GM04504 (cell line): ENCODE data around the gene MPG.
"Not testable (repeated sequence)": the region's sequence is repeated elsewhere in the genome, so short reads cannot be mapped to it uniquely, and the experiment has no call there.

Experiments
- DNase-seq: peaks from one replicate; pipeline ENCODE4 v3.0.0-alpha.2; 2012; ENCODE audit warnings: low read depth

The MPG gene, protein sequence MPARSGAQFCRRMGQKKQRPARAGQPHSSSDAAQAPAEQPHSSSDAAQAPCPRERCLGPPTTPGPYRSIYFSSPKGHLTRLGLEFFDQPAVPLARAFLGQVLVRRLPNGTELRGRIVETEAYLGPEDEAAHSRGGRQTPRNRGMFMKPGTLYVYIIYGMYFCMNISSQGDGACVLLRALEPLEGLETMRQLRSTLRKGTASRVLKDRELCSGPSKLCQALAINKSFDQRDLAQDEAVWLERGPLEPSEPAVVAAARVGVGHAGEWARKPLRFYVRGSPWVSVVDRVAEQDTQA

DNA sequence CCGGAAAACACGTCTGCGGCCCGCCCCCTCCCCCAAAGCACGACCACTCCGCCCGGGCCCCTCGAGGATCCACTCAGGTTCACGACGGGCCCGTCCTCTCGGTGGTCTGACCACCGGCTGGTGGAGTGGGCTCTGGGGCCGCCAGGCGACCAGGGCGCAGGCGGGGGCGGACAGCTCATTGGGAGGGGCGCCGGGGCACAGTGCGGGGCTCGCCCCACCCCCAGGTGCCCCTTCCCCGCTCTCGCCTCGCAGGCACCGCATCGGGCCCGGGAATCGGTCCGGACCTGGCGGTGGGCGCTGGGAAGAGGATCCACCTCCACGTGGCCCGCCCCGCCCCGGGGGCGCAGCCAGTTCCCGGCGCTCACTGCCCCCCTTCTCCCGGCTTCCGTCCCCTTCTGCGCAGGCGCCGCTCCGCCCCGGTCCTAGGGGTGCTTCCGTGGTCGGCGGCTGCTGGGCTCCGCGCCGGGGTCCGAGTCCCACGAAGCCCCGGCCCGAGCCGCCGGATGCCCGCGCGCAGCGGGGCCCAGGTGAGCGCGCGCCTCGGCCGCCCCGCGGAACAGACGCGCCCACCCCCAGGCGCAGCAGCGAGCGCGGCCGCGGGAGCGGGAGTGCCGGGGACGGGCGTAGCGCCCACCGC is at the start of gene MPG:
Gene MPG (plus strand): TSS at position 419 of the 637 bp plus-strand sequence. CDS start 85 bp downstream, at position 504.
- no peak for DNase-seq

GRCh38 chr16:30627-31026 is 47.4 kb upstream of the MPG start:
- not testable (repeated sequence) for DNase-seq

DNA sequence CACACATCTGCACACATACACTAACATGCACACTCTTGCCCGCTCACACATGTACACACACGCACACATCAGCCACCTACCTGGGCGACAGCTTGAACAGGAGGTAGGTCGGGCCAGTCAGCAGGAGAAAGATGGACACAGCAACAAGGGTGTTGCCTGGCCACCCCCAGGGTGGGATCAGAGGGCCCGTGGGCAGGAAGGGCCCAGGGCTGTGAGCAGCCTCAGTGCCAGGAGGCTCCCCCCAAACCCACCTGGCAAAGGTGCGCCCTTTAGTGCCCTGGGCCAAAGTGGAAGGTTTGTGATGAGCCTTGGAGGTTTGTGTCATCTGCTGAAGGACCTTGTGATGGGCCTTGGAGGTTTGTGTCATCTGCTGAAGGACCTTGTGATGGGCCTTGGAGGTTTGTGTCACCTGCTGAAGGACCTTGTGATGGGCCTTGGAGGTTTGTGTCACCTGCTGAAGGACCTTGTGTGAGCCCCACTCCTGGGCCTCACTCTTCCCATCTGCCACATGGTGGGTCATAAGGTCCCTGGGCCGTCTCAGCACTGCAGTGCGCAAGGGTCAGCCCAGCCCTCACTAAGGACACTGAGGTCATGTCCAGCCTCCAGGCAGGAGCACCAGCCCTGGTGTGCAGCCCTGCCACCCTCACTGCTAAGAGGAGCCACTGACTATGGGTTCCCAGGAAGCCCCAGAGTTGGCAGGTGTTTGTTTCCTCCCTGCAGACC is 44.7 kb upstream of the MPG start:
- DNase-seq = not testable (repeated sequence)

- no peak for DNase-seq
These were observed 44.0 kb upstream of the MPG start for GRCh38 chr16:33877-34647.

DNA sequence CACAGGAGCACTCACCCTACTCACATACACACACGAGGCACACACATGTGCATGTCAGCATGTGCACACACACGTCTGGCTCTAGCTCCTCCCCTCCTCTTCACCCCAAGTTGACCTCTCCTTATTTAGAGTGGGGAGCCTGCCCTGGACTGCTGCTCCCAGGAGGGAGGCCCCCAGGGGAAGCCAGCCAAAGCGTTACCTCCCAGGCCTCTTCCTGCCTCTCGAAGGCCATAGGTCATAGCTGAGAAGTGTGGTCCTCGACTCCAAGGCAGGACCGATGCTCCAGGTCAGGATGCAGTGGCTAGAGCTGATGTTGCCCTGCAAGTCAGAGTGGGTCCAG is 43.4 kb upstream of the MPG start:
- no peak for DNase-seq

GRCh38 chr16:35011-35677 is 42.9 kb upstream of the MPG start:
- no peak for DNase-seq

DNA sequence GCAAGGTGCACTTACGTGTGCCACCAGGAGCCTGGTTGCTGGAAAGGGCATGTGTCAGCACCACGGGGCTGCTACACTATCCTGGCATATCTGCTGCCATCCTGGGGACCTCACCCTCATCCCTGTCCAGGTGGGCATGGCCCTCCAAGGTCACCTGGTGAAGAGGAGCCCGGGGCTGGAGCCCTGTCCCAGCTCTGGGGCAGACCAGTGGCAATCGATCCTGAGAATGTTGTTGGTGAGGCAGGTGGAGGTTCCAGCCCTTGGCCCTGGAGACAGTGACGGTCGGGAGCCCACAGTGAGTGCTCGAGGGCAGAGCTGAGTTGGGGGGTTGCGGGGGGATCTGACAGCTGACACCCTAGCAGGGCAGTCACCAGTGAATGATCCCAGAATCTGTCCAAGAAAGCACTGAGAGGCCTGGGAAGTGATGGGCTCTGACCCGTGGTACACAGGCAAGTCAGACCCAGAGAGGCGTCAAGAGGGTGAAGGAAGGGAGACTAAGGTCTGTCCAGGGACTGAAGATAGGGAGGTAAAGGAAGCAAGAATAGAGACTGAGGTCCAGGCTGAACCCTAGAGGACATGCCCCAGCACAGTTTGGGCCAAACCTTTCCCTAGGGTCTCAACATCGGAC is 42.2 kb upstream of the MPG start:
- no peak for DNase-seq

DNA sequence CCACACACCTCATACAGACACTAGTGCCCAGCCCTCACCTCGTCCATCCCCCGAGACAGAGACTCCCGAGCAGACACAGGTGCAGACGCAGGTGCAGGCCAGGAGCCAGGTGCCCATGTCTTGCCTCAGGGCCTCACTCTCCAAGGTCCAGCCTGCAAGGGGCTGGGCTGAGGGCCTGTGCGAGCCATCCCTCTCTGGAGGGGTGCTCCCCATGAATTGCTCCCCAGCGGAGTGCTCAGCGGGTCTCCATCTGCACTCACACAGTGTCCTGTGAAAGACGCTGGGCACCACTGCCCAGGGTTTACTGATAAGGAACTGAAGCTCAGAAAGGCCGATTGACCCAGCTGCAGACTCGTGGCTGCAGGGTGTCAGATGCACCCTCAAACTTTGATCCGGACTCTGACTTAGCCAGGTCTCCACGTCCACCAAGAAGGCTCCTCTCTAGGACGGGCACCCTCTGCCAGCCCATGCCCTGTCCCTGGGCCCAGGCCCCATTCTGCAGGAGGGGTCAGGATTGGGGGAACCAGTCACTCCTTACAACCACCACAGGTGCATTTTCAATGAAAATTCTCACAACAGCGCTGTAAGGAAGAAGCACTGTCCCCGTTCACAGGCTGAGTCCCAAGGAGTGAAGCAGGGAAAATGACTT is 41.6 kb upstream of the MPG start:
- DNase-seq = no peak

DNA sequence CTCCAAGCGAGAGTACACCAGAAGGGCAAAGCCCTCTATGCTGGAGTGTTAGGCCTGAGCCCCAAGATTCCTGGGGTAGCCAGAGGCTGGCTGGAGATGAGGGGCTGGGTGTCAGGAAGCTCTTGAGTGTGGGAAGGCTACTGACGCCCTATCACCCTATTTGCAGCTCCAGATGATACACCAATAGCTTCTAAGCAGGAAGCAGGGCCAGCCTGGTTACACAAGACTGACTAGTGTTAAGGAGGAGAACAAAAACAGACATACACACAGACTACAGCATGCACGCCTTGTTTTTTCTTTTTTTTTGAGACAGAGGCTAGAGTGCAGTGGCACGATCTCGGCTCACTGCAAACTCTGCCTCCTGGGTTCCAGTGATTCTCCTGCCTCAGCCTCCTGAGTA is 40.5 kb upstream of the MPG start:
- DNase-seq = no peak

DNA sequence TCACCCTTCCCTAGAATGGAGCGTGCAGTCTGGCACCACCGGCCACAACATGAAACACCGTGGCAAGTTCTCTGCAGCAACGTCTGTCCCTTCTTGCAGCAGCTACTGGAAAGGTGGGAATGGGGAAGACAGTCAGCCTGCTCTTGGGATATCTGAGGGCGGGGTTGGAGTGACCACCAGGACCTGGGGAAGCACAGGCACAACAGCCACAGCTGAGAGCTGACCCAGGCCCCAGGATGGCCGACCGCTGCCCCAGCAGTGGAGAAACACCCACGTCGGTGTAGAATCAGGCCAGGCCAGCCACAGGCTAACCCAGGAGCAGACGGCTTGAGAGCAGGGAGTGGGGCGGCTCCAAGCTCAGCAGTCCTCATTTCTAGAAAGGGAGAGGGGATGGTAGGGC is 39.8 kb upstream of the MPG start:
- not testable (repeated sequence) for DNase-seq

DNA sequence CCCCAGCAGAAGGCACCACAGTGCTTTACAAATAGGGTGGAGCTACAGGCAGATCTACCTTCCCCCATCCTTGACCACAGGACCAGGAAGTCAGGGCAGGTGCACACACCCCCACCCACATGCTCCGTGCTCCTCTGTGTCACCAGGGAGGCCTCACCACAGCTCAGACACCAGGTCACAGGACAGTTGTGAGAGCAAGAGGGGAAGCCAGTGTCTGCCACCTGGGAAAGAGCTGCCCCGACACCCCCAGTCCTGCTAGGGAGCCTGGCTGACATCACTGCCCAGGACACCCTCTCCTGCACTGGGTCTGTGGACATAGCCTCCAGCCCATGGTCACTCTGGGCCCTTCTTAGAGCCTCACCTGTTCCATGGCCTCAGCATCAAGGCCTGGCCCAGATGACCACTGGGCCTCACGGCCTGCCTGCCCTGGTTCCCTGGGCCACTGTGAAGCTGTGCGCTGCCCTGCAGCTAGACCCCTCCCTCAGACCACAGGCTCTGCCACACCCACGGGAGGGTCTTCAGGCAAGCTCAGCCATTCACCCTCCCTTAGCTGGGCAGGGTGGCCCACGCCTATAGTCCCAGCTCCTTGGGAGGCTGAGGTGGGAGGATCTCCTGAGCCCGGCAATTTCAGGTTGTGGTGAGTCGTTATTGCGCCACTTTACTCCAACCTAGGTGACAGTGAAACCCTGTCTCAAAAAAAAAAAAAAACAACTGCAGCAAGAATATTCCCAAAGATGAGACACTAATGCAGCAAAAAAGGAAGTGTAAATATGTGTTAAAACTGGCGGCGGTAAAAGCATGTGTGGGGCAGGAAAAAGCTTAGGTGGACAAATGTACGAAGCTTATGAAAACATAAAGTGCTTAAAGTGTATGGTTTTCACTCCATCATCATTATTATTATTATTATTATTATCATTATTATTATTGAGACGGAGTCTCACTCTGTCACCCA is 38.8 kb upstream of the MPG start:
- DNase-seq = no peak

GRCh38 chr16:41439-42068 is 36.5 kb upstream of the MPG start:
- DNase-seq = no peak

DNA sequence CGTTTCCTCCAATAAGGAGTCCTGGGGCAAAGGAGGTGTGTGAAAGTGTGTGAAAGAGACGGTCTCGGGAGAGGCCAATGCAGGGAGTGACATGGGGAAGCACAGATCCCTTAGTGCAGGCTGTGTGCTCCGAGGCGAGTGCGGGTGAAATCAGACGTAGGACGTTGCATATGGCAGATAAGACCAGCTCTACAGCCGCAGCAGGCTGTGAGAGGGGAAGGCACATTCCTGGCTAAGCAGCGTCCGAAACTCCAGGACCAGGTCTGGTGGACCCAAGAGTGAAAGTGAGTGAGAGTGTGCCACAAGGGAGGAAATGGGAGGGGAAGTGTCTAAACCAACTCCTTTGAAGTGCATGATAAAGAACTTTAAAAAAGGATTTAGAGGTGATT is 36.0 kb upstream of the MPG start:
- DNase-seq = no peak

- DNase-seq = no peak
These were observed 35.3 kb upstream of the MPG start for GRCh38 chr16:42691-43090.

- no peak for DNase-seq
These were observed 34.7 kb upstream of the MPG start for GRCh38 chr16:43294-43693.

DNA sequence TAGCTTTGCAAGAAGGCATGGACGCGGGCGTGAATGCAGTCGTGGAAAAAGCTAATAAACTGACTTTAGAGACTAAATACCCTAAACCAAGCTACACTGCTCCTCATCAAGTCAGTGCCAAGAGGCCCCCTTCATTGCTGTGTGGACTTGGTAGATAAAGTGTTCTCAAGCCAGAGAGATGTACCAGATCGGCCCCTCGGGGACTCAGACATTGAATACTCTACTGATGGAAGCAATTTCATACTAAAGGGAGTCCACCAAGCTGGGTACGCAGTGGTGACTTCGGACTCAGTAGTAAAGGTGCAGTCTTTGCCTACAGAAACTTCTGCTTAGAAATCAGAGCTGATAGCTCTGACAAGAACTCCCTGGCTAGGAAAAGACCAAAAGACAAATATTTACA is 33.4 kb upstream of the MPG start:
- DNase-seq = no peak

DNA sequence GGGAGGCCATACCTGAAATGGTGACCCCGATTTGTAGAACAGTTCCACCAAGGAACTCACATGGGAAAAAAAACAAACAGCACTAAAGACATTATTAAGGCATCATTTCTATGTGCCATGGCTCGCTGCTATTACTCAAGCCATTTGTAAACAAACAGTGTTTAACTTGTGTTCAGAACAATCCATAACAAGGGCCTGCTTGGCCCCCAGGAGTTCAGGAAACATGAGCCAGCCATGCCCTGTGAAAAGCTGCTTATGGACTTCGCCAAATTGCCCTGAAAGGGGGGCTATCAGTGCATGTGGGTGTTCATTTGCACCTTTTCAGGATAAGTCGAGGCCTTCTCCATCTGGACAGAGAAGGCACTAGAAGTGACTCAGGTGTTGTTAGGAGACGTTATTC is 32.6 kb upstream of the MPG start:
- no peak for DNase-seq

DNA sequence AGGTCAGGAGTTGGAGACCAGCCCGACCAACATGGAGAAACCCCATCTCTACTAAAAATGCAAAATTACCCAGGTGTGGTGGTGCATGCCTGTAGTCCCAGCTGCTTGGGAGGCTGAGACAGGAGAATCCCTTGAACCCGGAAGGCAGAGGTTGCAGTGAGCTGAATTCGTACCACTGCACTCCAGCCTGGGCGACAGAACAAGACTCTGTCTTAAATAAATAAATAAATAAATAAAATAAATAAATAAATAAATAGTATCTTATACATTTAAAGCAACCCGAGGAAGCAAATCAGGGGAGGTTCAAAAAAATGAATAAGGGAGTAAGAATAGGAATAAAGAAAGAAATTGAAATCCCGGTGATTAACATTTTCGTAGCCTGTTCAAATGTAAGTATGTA is 31.5 kb upstream of the MPG start:
- DNase-seq = not testable (repeated sequence)

GRCh38 chr16:47234-47633 is 30.8 kb upstream of the MPG start:
- no peak for DNase-seq
